GM19468 (cell line): ENCODE results near the gene RNF112.
"Not testable (repeated sequence)": the region's sequence is repeated elsewhere in the genome, so short reads cannot be mapped to it uniquely, and the experiment has no call there.

Experiments
- ATAC-seq: cut with Tn5 transposase; IDR thresholded peaks from one replicate; pipeline ENCODE4 v1.9.1; 2021; ENCODE audit warnings: mild to moderate bottlenecking, moderate library complexity, moderate number of reproducible peaks; ENCODE audit not compliant: unreplicated experiment; ENCODE audit errors: extremely low read depth

The RNF112 gene

GRCh38 chr17:19412510-19412909 lies 1.5 kb downstream of the RNF112 start:
- no peak for ATAC-seq

- no peak for ATAC-seq
Observed at GRCh38 chr17:19412984-19413383, 2.0 kb downstream of the RNF112 start.

- ATAC-seq = no peak
Observed at GRCh38 chr17:19413761-19414160, 2.7 kb downstream of the RNF112 start.

GRCh38 chr17:19414396-19415280 lies 3.6 kb downstream of the RNF112 start:
- no peak for ATAC-seq

- ATAC-seq = no peak
Observed at GRCh38 chr17:19415311-19415710, 4.3 kb downstream of the RNF112 start.

- ATAC-seq = no peak
Observed at GRCh38 chr17:19415806-19416775, 5.1 kb downstream of the RNF112 start.

- ATAC-seq = no peak
Observed at GRCh38 chr17:19417611-19418010, 6.6 kb downstream of the RNF112 start.

GRCh38 chr17:19418251-19418992 lies 7.4 kb downstream of the RNF112 start:
- ATAC-seq = no peak

GRCh38 chr17:19421219-19421618 lies 10.2 kb downstream of the RNF112 start:
- ATAC-seq = no peak

- ATAC-seq = no peak
Observed at GRCh38 chr17:19421926-19422325, 10.9 kb downstream of the RNF112 start.

GRCh38 chr17:19424934-19425868 lies 14.2 kb downstream of the RNF112 start:
- no peak for ATAC-seq

GRCh38 chr17:19426631-19427030 lies 15.6 kb downstream of the RNF112 start:
- ATAC-seq = no peak

- no peak for ATAC-seq
Observed at GRCh38 chr17:19431691-19432090, 20.7 kb downstream of the RNF112 start.

- ATAC-seq = no peak
Observed at GRCh38 chr17:19433255-19433654, 22.2 kb downstream of the RNF112 start.

- ATAC-seq = no peak
Observed at GRCh38 chr17:19433727-19434340, 22.8 kb downstream of the RNF112 start.

- ATAC-seq = no peak
Observed at GRCh38 chr17:19440421-19440820, 29.4 kb downstream of the RNF112 start.

GRCh38 chr17:19441288-19441687 lies 30.3 kb downstream of the RNF112 start:
- not testable (repeated sequence) for ATAC-seq

- ATAC-seq = no peak
Observed at GRCh38 chr17:19442731-19443130, 31.7 kb downstream of the RNF112 start.

- ATAC-seq = no peak
Observed at GRCh38 chr17:19443148-19443547, 32.1 kb downstream of the RNF112 start.
